ENCODE data around the gene PHF11.

The PHF11 gene

DNA sequence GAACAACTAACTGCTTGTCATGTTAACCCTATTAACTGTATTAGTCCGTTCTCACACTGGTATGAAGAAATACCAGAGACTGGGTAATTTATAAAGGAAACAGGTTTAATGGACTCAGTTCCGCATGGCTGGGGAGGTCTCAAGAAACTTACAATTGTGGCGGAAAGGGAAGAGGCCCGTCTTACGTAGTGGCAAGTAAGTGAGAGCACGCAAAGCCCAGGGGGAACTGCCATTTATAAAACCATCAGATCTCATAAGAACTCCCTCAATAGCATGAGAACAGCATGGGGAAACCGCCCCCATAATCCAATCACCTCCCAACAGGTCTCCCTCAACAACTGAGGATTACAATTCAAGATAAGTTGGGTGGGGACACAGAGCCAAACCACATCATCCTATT lies 34.7 kb downstream of the PHF11 start:
- Histone ChIP-seq H3K36me3 (ENCODE audit: control insufficient read depth, insufficient read depth, low read length) (peaks cover 27% of the 10 kb centered on the region), H3K4me1 (ENCODE audit: control insufficient read depth, insufficient read depth, low read length) (no peaks in the 10 kb centered on the region), H3K9me3 (ENCODE audit: control insufficient read depth, insufficient read depth, low read depth, low read length) (no peaks in the 10 kb centered on the region), H3K27me3 (ENCODE audit: control insufficient read depth, insufficient read depth, low read length) (no peaks in the 10 kb centered on the region), H3K9ac (ENCODE audit: low read length) (no peak overlapping the region), H3K4me3 (ENCODE audit: low read depth, low read length) (no peak overlapping the region), H3K27ac (ENCODE audit: low read depth, low read length) (no peak overlapping the region)

DNA sequence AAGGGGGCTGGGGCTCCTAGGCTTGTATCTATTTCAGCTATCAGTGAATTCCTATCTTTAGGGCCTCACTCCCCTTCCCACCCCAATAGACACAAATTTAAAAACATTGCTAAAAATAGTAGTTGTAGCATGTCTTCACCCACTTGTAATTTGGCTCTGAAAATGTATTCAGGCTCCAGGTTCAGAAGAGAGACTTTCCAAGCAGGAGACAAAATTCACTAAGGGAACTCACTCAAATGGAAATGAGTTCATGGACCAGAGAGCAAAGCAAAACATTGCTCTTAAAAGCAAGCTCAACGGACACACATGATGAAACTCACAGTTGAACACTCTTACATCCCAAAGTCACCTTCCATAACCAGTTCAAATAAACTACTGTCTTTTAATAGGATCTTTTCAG lies 36.8 kb downstream of the PHF11 start:
- no peaks in the 10 kb centered on the region for H3K9me3 ChIP-seq (ENCODE audit: control insufficient read depth, insufficient read depth, low read depth, low read length)
- no peaks in the 10 kb centered on the region for H3K4me1 ChIP-seq (ENCODE audit: control insufficient read depth, insufficient read depth, low read length)
- H3K4me3 ChIP-seq (ENCODE audit: low read depth, low read length): no peak overlapping the region
- peaks cover 35% of the 10 kb centered on the region for H3K36me3 ChIP-seq (ENCODE audit: control insufficient read depth, insufficient read depth, low read length)
- no peak overlapping the region for H3K9ac ChIP-seq (ENCODE audit: low read length)
- no peaks in the 10 kb centered on the region for H3K27me3 ChIP-seq (ENCODE audit: control insufficient read depth, insufficient read depth, low read length)
- no peak overlapping the region for H3K27ac ChIP-seq (ENCODE audit: low read depth, low read length)

DNA sequence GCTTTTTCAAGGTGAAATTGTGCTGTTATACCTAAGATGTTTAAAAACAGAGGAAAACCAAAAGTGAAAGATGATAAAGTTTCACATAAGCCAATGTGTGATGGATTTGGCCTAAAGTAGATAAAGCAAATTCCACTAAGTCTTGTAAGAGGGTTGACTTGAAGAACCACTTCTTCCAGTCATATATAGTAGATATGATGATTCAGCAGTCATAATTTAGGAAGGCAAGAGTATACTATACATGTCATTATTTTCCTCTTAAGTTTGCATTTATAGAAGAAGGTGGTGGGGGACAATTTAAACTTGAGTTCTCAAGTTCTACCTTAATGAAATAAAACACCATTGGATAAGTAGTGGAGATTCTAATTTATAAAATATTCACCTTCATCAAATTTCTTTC lies 37.3 kb downstream of the PHF11 start:
- Histone ChIP-seq H3K4me1 (ENCODE audit: control insufficient read depth, insufficient read depth, low read length) (no peaks in the 10 kb centered on the region), H3K9me3 (ENCODE audit: control insufficient read depth, insufficient read depth, low read depth, low read length) (no peaks in the 10 kb centered on the region), H3K27me3 (ENCODE audit: control insufficient read depth, insufficient read depth, low read length) (no peaks in the 10 kb centered on the region), H3K9ac (ENCODE audit: low read length) (no peak overlapping the region), H3K4me3 (ENCODE audit: low read depth, low read length) (no peak overlapping the region), H3K27ac (ENCODE audit: low read depth, low read length) (no peak overlapping the region), H3K36me3 (ENCODE audit: control insufficient read depth, insufficient read depth, low read length) (peaks cover 40% of the 10 kb centered on the region)

DNA sequence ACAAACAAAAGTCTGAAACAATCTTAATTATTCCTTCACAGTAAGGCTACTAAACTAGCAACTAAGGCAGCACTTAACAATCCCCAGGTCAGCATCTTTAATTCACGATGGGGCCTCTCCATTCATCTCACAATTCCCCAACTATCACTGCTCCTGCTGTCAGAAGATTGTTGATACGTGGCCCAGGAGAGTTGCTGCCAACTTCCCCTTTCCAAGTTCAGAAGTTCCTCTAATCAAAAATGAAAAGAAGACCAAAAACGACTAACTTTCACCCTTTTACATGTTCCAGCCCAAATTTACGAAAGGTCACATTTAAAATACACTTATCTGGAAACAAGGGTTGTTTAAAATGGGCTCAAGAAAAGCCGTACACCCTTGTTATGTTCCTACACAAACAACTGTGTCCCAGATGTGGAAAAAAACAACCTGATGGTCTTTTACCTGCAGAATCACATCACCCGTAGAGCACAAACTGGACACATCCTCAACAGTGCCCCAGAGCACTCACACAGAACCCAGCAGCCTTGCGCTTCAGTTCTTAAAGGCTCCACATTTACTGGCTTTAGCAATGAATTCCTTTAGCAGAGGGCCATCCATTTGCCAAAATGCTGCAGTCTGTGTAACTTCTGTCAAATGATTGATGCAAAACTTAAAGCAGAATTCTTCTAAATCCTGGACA lies 38.0 kb downstream of the PHF11 start:
- no peaks in the 10 kb centered on the region for H3K9me3 ChIP-seq (ENCODE audit: control insufficient read depth, insufficient read depth, low read depth, low read length)
- peaks cover 37% of the 10 kb centered on the region for H3K36me3 ChIP-seq (ENCODE audit: control insufficient read depth, insufficient read depth, low read length)
- no peaks in the 10 kb centered on the region for H3K27me3 ChIP-seq (ENCODE audit: control insufficient read depth, insufficient read depth, low read length)
- H3K9ac ChIP-seq (ENCODE audit: low read length): no peak overlapping the region
- no peak overlapping the region for H3K27ac ChIP-seq (ENCODE audit: low read depth, low read length)
- H3K4me1 ChIP-seq (ENCODE audit: control insufficient read depth, insufficient read depth, low read length): no peaks in the 10 kb centered on the region
- no peak overlapping the region for H3K4me3 ChIP-seq (ENCODE audit: low read depth, low read length)

DNA sequence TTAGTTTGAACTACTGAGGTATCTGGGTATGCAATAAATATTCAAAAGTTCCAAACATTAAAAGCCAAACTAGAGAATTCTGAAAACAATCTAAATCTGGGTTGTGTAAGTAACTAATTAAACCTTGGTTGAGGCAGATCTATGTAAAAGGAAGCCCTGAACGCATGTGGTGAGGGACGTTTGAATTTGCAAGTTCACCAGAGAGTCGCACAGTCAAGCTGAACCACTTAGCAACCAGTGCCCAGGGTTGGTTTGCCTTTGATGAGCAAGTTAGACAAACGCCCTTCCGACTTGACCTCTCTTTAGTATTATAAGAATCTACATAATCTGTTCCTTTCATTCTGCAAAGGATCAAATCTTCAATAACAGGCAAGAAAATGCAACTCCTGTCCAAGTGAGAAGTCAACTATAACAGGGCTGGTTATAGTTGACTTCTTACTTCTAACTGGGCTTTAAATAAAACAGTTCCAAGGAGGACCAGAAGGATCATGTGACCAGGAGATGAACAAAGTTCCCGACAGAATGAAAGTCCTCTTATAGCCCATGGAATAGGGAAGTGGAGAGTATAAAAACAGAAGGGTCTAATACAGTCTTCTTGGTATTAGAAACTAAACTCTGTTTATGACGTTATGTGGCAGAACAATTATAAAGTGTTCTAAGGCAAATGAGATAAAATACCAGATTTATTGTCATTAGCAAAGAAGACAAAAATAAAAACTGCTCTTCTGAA lies 40.6 kb downstream of the PHF11 start:
- H3K4me3 ChIP-seq (ENCODE audit: low read depth, low read length): no peak overlapping the region
- H3K4me1 ChIP-seq (ENCODE audit: control insufficient read depth, insufficient read depth, low read length): peaks cover 6% of the 10 kb centered on the region; the same call in 1 of the 2 replicates
- no peak overlapping the region for H3K27ac ChIP-seq (ENCODE audit: low read depth, low read length)
- no peaks in the 10 kb centered on the region for H3K27me3 ChIP-seq (ENCODE audit: control insufficient read depth, insufficient read depth, low read length)
- H3K36me3 ChIP-seq (ENCODE audit: control insufficient read depth, insufficient read depth, low read length): peaks cover 58% of the 10 kb centered on the region
- H3K9me3 ChIP-seq (ENCODE audit: control insufficient read depth, insufficient read depth, low read depth, low read length): no peaks in the 10 kb centered on the region
- no peak overlapping the region for H3K9ac ChIP-seq (ENCODE audit: low read length)

DNA sequence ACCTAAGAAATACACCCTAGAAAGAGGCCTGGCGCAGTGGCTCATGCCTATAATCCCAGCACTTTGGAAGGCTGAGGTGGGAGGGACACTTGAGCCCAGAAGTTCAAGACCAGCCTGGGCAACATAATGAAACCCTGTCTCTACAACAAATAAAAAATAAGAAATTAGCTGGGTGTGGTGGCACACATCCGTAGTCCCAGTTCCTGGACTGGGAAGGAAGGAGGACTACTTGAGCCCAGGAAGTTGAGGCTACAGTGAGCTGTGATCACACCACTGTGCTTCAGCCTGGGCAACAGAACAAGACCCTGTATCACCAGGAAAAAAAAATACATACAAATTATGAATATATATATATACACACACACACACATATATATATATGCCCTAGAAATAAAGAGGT lies 42.7 kb downstream of the PHF11 start:
- no peaks in the 10 kb centered on the region for H3K9me3 ChIP-seq (ENCODE audit: control insufficient read depth, insufficient read depth, low read depth, low read length)
- H3K27me3 ChIP-seq (ENCODE audit: control insufficient read depth, insufficient read depth, low read length): no peaks in the 10 kb centered on the region
- peaks cover 59% of the 10 kb centered on the region for H3K36me3 ChIP-seq (ENCODE audit: control insufficient read depth, insufficient read depth, low read length)
- H3K27ac ChIP-seq (ENCODE audit: low read depth, low read length): no peak overlapping the region
- no peak overlapping the region for H3K4me3 ChIP-seq (ENCODE audit: low read depth, low read length)
- H3K9ac ChIP-seq (ENCODE audit: low read length): no peak overlapping the region
- H3K4me1 ChIP-seq (ENCODE audit: control insufficient read depth, insufficient read depth, low read length): peaks cover 6% of the 10 kb centered on the region; the same call in 1 of the 2 replicates

DNA sequence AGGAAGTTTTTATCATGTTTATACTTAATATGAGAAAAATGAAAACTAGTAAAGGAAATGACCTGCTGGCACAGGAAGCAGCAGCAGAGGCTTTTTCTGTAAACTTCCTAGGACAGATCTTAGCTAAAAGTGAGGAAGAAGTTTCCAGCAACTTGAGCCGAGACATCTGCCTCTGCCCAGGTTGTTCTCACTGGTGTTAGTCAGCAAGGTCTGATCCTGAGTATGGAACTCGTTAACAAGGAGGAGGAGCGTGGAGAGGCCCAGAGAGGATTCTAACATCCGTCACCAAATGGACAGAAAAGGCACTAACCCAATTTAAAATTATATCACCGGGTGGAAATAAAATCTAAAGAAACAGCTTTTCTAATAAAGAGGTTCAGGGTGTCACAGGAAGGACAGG lies 43.6 kb downstream of the PHF11 start:
- H3K9me3 ChIP-seq (ENCODE audit: control insufficient read depth, insufficient read depth, low read depth, low read length): no peaks in the 10 kb centered on the region
- H3K4me1 ChIP-seq (ENCODE audit: control insufficient read depth, insufficient read depth, low read length): peaks cover 6% of the 10 kb centered on the region; the same call in 1 of the 2 replicates
- no peaks in the 10 kb centered on the region for H3K27me3 ChIP-seq (ENCODE audit: control insufficient read depth, insufficient read depth, low read length)
- no peak overlapping the region for H3K9ac ChIP-seq (ENCODE audit: low read length)
- H3K4me3 ChIP-seq (ENCODE audit: low read depth, low read length): no peak overlapping the region
- peaks cover 52% of the 10 kb centered on the region for H3K36me3 ChIP-seq (ENCODE audit: control insufficient read depth, insufficient read depth, low read length)
- no peak overlapping the region for H3K27ac ChIP-seq (ENCODE audit: low read depth, low read length)

DNA sequence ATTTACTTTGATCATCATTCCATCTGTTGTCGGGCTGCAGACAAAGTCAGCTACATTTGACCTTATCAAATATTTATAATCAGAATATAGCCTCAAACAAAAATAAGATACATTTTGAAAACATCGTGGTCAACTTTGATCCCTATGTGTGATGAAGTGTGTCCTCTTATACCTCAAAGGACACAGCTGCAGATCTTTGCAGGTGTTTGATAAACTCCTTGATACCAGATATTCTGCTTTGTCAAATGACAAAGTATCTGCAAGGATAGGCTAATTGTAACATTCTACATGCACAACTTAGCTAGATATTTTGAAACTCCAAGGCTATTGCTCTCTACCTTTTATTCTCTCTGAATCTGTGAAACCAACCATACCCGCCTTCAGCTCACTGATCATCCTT lies 44.0 kb downstream of the PHF11 start:
- no peak overlapping the region for H3K27ac ChIP-seq (ENCODE audit: low read depth, low read length)
- peaks cover 6% of the 10 kb centered on the region; the same call in 1 of the 2 replicates for H3K4me1 ChIP-seq (ENCODE audit: control insufficient read depth, insufficient read depth, low read length)
- no peak overlapping the region for H3K4me3 ChIP-seq (ENCODE audit: low read depth, low read length)
- H3K36me3 ChIP-seq (ENCODE audit: control insufficient read depth, insufficient read depth, low read length): peaks cover 54% of the 10 kb centered on the region
- H3K9me3 ChIP-seq (ENCODE audit: control insufficient read depth, insufficient read depth, low read depth, low read length): no peaks in the 10 kb centered on the region
- no peaks in the 10 kb centered on the region for H3K27me3 ChIP-seq (ENCODE audit: control insufficient read depth, insufficient read depth, low read length)
- H3K9ac ChIP-seq (ENCODE audit: low read length): no peak overlapping the region

DNA sequence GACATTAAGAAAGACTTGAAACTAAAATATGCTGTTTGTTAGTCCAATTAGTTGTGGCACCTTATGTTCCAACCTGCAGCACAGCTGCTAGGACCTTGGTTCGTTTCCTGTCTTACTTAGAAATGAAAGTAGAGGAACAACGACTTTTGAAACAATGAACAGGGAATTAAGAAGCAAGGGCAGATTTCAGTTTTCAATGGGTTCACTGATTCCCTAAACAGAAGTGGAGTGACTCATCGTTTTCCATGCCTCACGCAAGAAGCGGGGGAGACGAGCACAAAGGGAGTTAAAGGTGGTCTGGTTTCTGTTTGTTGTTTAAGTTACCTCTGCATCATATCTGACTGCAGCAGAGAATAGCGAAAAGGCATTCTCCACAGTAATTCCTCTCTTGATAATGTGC lies 44.8 kb downstream of the PHF11 start:
- peak overlapping the region; percentile 45; the same call in 1 of the 2 replicates for H3K27ac ChIP-seq (ENCODE audit: low read depth, low read length)
- H3K27me3 ChIP-seq (ENCODE audit: control insufficient read depth, insufficient read depth, low read length): no peaks in the 10 kb centered on the region
- peaks cover 58% of the 10 kb centered on the region for H3K36me3 ChIP-seq (ENCODE audit: control insufficient read depth, insufficient read depth, low read length)
- H3K4me1 ChIP-seq (ENCODE audit: control insufficient read depth, insufficient read depth, low read length): peaks cover 6% of the 10 kb centered on the region; the same call in 1 of the 2 replicates
- H3K9ac ChIP-seq (ENCODE audit: low read length): peak overlapping the region; percentile 39
- H3K4me3 ChIP-seq (ENCODE audit: low read depth, low read length): no peak overlapping the region
- H3K9me3 ChIP-seq (ENCODE audit: control insufficient read depth, insufficient read depth, low read depth, low read length): no peaks in the 10 kb centered on the region

DNA sequence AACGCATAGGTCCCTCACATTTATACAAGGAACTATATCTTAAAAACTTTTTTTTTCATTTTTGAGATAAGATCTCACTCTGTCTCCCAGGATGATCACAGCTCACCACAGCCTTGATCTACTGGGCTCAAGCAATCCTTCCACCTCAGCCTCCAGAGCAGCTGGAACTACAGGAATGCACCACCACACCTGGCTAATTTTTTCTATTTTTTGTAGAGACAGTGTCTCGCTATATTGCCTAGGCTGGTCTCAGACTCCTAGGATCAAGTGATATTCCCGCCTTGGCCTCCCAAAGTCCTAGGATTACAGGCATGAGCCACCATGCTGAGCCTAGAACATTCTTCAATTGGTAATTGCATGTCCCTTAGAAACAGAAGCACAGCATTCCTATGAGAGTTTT lies 47.9 kb downstream of the PHF11 start:
- Histone ChIP-seq H3K9ac (ENCODE audit: low read length) (no peak overlapping the region), H3K4me1 (ENCODE audit: control insufficient read depth, insufficient read depth, low read length) (peaks cover 6% of the 10 kb centered on the region; the same call in 1 of the 2 replicates), H3K4me3 (ENCODE audit: low read depth, low read length) (no peak overlapping the region), H3K36me3 (ENCODE audit: control insufficient read depth, insufficient read depth, low read length) (peaks cover 60% of the 10 kb centered on the region), H3K27ac (ENCODE audit: low read depth, low read length) (no peak overlapping the region), H3K9me3 (ENCODE audit: control insufficient read depth, insufficient read depth, low read depth, low read length) (no peaks in the 10 kb centered on the region), H3K27me3 (ENCODE audit: control insufficient read depth, insufficient read depth, low read length) (no peaks in the 10 kb centered on the region)

DNA sequence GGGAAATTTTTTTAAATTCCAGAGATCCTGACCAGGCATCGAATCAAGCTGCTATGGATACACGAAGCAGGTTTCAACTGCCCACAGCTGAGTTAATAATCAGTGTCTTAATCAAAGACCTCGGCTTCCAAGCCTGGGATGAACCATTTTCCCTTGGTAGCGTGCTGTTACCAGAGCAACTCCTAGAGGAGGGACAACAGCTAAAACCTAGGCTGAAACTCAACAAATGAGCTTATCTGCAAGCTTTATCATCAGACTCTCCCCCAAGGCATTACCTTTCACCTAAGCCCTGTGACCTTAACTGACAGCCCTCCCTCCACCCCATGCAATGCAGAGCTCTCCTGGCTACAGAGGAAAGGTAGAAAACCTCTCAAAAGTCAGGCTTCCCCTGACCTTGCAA lies 49.9 kb downstream of the PHF11 start:
- no peak overlapping the region for H3K27ac ChIP-seq (ENCODE audit: low read depth, low read length)
- peaks cover 2% of the 10 kb centered on the region; the same call in 1 of the 2 replicates for H3K4me1 ChIP-seq (ENCODE audit: control insufficient read depth, insufficient read depth, low read length)
- no peaks in the 10 kb centered on the region for H3K27me3 ChIP-seq (ENCODE audit: control insufficient read depth, insufficient read depth, low read length)
- H3K9ac ChIP-seq (ENCODE audit: low read length): no peak overlapping the region
- H3K9me3 ChIP-seq (ENCODE audit: control insufficient read depth, insufficient read depth, low read depth, low read length): no peaks in the 10 kb centered on the region
- H3K4me3 ChIP-seq (ENCODE audit: low read depth, low read length): no peak overlapping the region
- H3K36me3 ChIP-seq (ENCODE audit: control insufficient read depth, insufficient read depth, low read length): peaks cover 56% of the 10 kb centered on the region

Data from HUES6 (cell line).